T-helper 17 cell (primary cell): ENCODE results near the gene PATE1. TPM values are rescaled to one million over a fixed set of nuclear protein-coding genes. Genes with fewer than 3 reads are reported as not detected.
"Not testable (repeated sequence)": the region's sequence is repeated elsewhere in the genome, so short reads cannot be mapped to it uniquely, and the experiment has no call there.

Source experiments
- ATAC-seq: fragments of 150-1000 bp; cut with Tn5 transposase; 2 replicates; pipeline ENCODE4 v1.10.0; 2021; ENCODE audit warnings: mild to moderate bottlenecking, moderate library complexity
- DNase-seq, 3 donors: peaks; one replicate each; pipeline versions ENCODE4 v3.0.0 to v3.0.0-alpha.2; 2020 to 2021
- H3K9me3 ChIP-seq: one replicate; pipeline ENCODE4 v1.7.0; 2013; ENCODE audit warnings: low read length, mild to moderate bottlenecking; ENCODE audit not compliant: control insufficient read depth, poor library complexity, severe bottlenecking
- H3K27ac Mint-ChIP-seq: one replicate; pipeline ENCODE4 v1.8.0; 2022; ENCODE audit warnings: mild to moderate bottlenecking, moderate library complexity, mixed read lengths
- H3K27me3 Mint-ChIP-seq: one replicate; pipeline ENCODE4 v1.8.0; 2022; ENCODE audit warnings: mixed read lengths
- H3K36me3 Mint-ChIP-seq: one replicate; pipeline ENCODE4 v1.8.0; 2022; ENCODE audit warnings: low read depth, mixed read lengths
- H3K4me1 Mint-ChIP-seq: one replicate; pipeline ENCODE4 v1.8.0; 2022; ENCODE audit warnings: mild to moderate bottlenecking, mixed read lengths
- H3K4me3 Mint-ChIP-seq: one replicate; pipeline ENCODE4 v1.8.0; 2022; ENCODE audit warnings: mild to moderate bottlenecking, moderate library complexity, mixed read lengths
- total RNA-seq, 4 donors: library from RNA in 2 of 4; stranded (reverse) in 2 of 4; gene quantifications; one replicate each; pipeline ENCODE4 v1.2.3 and lab custom pipeline; 2022 to 2026

The PATE1 gene
- total RNA-seq (not detected), total RNA-seq (lab: John Stamatoyannopoulos, UW) (0 reads per million in 2 donors)

- H3K4me3 Mint-ChIP-seq: no peak within 1 kb of the TSS
- H3K9me3 ChIP-seq: no peaks in the 10 kb centered on the region
- H3K27me3 Mint-ChIP-seq: peaks cover 6% of the 10 kb centered on the region
- DNase-seq: no peak
- H3K4me1 Mint-ChIP-seq: no peaks in the 10 kb centered on the region
- no peak within 1 kb of the TSS for H3K27ac Mint-ChIP-seq
- no peaks in the 10 kb centered on the region for H3K36me3 Mint-ChIP-seq
- no peak for ATAC-seq
Observed at GRCh38 chr11:125745979-125746378, at the start of gene PATE1. TSS of gene PATE1 (plus strand) at chr11:125746279. CDS start at chr11:125746305, 26 bp downstream.

DNA sequence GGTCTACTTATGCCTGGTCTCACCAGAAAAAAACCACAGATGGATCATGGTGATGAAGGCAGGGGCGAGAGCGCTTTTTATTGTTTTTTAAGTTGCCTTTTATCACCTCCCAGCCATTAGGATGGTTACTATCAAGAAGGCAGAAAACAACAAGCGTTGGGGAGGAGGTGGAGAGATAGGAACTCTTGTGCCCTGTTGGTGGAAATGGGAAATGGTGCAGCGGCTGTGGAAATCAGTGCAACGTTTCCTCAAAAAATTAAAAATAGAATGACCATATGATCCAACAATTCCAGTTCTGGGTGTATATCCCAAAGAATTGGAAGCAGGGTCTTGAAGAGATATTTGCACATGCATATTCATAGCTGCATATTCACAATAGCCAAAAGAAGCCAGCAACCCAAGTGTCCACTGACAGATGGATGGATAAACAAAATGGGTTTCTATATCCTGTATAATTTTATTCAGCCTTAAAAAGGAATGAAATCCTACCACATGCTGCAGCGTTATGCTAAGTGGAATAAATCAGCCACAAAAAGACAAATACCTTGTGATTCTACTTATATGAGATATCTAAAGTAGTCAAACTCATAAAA is 45.0 kb upstream of the PATE1 start:
- Mint-ChIP-seq H3K27me3 (peaks cover 30% of the 10 kb centered on the region), H3K27ac (no peak overlapping the region), H3K4me3 (no peak overlapping the region), H3K4me1 (no peaks in the 10 kb centered on the region), H3K36me3 (peaks cover 6% of the 10 kb centered on the region)
- ATAC-seq (no peak), DNase-seq (no peak)
- no peaks in the 10 kb centered on the region for H3K9me3 ChIP-seq

DNA sequence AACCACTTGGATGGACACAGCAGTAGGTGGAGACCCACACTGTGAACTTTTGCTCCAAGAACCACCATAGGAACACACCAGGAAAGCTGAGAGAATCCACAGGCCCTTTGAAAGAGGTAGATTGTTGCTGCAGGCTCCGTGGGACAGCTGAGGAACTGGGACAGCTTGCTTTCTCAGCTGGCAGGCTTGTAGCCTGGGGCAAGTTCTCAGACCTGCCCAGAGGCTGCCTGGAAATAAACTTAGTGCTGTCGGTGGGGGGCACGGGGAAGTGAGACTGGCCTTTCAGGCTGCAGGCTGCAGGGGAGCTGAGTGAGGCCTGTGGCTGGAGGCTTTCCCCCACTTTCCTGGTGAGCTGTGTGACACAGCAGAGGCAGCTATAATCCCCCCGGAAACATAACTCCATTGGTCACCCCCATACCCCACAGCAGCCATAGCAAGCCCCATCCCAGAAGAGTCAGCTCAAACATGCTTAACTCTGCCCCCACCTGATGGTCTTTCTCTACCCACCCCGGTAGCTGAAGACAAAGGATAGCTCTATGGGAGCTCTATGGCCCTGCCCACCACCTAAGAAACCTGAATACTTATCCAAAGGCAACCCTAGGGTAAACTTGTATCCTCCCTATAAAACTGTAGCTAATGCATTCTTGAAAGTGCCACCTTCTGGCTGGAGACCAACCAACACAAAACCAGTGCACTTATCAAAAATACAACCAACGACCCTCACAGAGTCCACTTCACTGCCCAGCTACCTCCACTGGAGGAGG is 44.0 kb upstream of the PATE1 start:
- Mint-ChIP-seq H3K27me3 (peaks cover 30% of the 10 kb centered on the region), H3K27ac (no peak overlapping the region), H3K4me3 (no peak overlapping the region), H3K36me3 (peaks cover 6% of the 10 kb centered on the region), H3K4me1 (no peaks in the 10 kb centered on the region)
- DNase-seq: no peak
- ATAC-seq: no peak
- no peaks in the 10 kb centered on the region for H3K9me3 ChIP-seq

GRCh38 chr11:125704686-125705085 is 41.4 kb upstream of the PATE1 start:
- H3K4me3 Mint-ChIP-seq, H3K27ac Mint-ChIP-seq, H3K36me3 Mint-ChIP-seq, H3K4me1 Mint-ChIP-seq, ATAC-seq, H3K9me3 ChIP-seq, DNase-seq: not testable (repeated sequence)
- peaks cover 19% of the 10 kb centered on the region for H3K27me3 Mint-ChIP-seq

DNA sequence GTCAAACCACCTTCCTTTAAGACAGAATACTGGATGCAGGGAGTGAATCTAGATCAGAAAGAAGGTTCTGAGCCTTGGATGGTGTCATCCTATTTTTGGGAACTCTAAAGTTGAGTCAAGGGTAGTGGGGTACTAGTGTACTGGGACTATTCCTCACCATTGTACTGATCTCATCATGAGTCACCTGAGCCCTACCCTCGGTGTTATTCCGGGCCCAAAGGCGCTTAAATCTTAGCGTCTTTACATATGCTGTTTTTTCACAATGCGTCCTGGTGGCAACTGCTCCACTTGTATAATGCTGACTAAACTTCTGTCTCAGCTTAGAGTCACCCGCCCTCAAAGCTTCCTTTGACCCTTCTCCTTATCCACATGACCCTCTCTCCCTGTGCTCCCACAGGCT is 25.3 kb upstream of the PATE1 start:
- no peak for ATAC-seq
- Mint-ChIP-seq H3K36me3 (peaks cover 2% of the 10 kb centered on the region), H3K4me3 (no peak overlapping the region), H3K27me3 (peaks cover 46% of the 10 kb centered on the region), H3K27ac (no peak overlapping the region), H3K4me1 (no peaks in the 10 kb centered on the region)
- H3K9me3 ChIP-seq: no peaks in the 10 kb centered on the region
- no peak for DNase-seq

DNA sequence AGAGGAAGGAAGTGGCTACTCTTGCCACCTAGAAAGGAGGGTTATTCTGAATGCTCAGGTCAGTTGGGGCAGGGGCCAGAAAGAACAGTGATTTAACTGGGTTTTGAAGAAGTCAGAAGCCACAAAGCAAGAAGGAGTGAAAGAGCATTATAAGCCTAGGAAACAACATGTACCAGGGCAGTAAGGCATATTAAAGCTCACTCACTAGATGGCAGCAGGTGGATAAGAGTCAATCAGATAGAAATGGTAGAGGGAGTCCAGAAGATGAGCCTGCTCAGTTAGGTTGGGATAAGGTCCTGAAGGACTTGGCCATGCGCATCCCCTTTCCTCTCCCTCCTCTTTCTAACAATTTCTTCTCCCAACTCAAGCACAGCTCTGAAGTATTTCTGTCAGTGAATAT is 22.0 kb upstream of the PATE1 start:
- H3K4me1 Mint-ChIP-seq: no peaks in the 10 kb centered on the region
- no peak for DNase-seq
- no peaks in the 10 kb centered on the region for H3K9me3 ChIP-seq
- H3K27ac Mint-ChIP-seq: no peak overlapping the region
- peaks cover 3% of the 10 kb centered on the region for H3K36me3 Mint-ChIP-seq
- H3K27me3 Mint-ChIP-seq: peaks cover 54% of the 10 kb centered on the region
- no peak overlapping the region for H3K4me3 Mint-ChIP-seq
- peak; percentile 40 for ATAC-seq

- peaks cover 18% of the 10 kb centered on the region for H3K27me3 Mint-ChIP-seq
- peaks cover 3% of the 10 kb centered on the region for H3K36me3 Mint-ChIP-seq
- H3K27ac Mint-ChIP-seq: no peak overlapping the region
- DNase-seq: no peak
- H3K9me3 ChIP-seq: no peaks in the 10 kb centered on the region
- H3K4me1 Mint-ChIP-seq: no peaks in the 10 kb centered on the region
- no peak overlapping the region for H3K4me3 Mint-ChIP-seq
- no peak for ATAC-seq
Observed at GRCh38 chr11:125728969-125729368, 17.1 kb upstream of the PATE1 start.

GRCh38 chr11:125740617-125741016 is 5.5 kb upstream of the PATE1 start:
- H3K9me3 ChIP-seq: peaks cover 5% of the 10 kb centered on the region
- no peak for ATAC-seq
- H3K36me3 Mint-ChIP-seq: no peaks in the 10 kb centered on the region
- H3K4me3 Mint-ChIP-seq: no peak overlapping the region
- DNase-seq: no peak
- no peaks in the 10 kb centered on the region for H3K4me1 Mint-ChIP-seq
- no peaks in the 10 kb centered on the region for H3K27me3 Mint-ChIP-seq
- H3K27ac Mint-ChIP-seq: no peak overlapping the region

- no peak for ATAC-seq
- no peak for DNase-seq
- H3K9me3 ChIP-seq: no peaks in the 10 kb centered on the region
- Mint-ChIP-seq H3K4me3 (no peak overlapping the region), H3K27ac (no peak overlapping the region), H3K4me1 (no peaks in the 10 kb centered on the region), H3K27me3 (no peaks in the 10 kb centered on the region), H3K36me3 (no peaks in the 10 kb centered on the region)
Observed at GRCh38 chr11:125743681-125744080, 2.4 kb upstream of the PATE1 start.

DNA sequence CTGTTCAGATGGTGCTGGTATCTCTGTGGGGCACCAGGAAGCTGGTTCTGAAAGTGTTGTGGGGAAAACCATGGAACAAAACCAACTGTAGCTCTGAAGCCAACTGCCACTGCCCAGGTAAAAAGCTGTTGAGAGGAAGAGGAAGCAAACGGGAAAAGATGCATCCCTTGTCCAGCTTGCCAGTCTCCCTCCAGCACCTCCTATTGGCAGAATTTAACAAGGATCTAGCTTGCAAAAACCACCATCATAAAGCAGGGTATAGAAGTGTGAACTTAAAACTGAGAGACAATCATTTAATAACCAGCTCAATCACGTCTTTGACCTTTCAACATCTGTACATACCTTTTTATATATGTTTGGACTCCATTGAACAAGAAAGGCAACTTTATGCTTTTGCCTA is 4.5 kb downstream of the PATE1 start:
- no peak for ATAC-seq
- no peak overlapping the region for H3K4me3 Mint-ChIP-seq
- no peak for DNase-seq
- no peaks in the 10 kb centered on the region for H3K4me1 Mint-ChIP-seq
- H3K9me3 ChIP-seq: no peaks in the 10 kb centered on the region
- no peaks in the 10 kb centered on the region for H3K36me3 Mint-ChIP-seq
- H3K27me3 Mint-ChIP-seq: peaks cover 6% of the 10 kb centered on the region
- no peak overlapping the region for H3K27ac Mint-ChIP-seq

GRCh38 chr11:125756050-125756449 is 10.0 kb downstream of the PATE1 start:
- Mint-ChIP-seq H3K4me1 (no peaks in the 10 kb centered on the region), H3K4me3 (no peak overlapping the region), H3K27ac (no peak overlapping the region), H3K27me3 (no peaks in the 10 kb centered on the region), H3K36me3 (no peaks in the 10 kb centered on the region)
- H3K9me3 ChIP-seq: no peaks in the 10 kb centered on the region
- ATAC-seq: no peak
- no peak for DNase-seq

DNA sequence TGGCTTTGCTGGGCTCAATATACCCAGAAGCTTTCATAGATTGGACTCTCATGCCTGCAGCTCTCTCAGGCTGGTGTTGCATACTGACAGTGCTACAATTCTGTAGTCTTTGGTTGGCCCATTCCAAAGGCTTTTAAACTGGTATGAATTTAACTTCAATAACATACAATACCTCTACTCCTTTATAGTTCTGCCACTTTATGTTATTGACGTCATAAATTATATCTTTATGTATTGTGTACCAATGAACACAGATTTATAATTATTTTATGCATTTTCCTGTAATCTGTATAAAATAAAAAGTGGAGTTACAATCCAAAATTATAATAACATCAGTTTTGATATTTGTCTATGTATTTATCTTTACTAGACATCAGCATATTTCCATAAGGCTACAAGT is 16.4 kb downstream of the PATE1 start:
- H3K27ac Mint-ChIP-seq: no peak overlapping the region
- no peak overlapping the region for H3K4me3 Mint-ChIP-seq
- H3K27me3 Mint-ChIP-seq: no peaks in the 10 kb centered on the region
- H3K36me3 Mint-ChIP-seq: no peaks in the 10 kb centered on the region
- H3K4me1 Mint-ChIP-seq: peaks cover 24% of the 10 kb centered on the region
- ATAC-seq: no peak
- no peaks in the 10 kb centered on the region for H3K9me3 ChIP-seq
- DNase-seq: no peak

- H3K4me3 Mint-ChIP-seq: no peak overlapping the region
- no peaks in the 10 kb centered on the region for H3K27me3 Mint-ChIP-seq
- no peak for DNase-seq
- ATAC-seq: no peak
- no peak overlapping the region for H3K27ac Mint-ChIP-seq
- H3K9me3 ChIP-seq: no peaks in the 10 kb centered on the region
- H3K36me3 Mint-ChIP-seq: no peaks in the 10 kb centered on the region
- H3K4me1 Mint-ChIP-seq: peaks cover 29% of the 10 kb centered on the region
Observed at GRCh38 chr11:125763483-125763882, 17.4 kb downstream of the PATE1 start.

DNA sequence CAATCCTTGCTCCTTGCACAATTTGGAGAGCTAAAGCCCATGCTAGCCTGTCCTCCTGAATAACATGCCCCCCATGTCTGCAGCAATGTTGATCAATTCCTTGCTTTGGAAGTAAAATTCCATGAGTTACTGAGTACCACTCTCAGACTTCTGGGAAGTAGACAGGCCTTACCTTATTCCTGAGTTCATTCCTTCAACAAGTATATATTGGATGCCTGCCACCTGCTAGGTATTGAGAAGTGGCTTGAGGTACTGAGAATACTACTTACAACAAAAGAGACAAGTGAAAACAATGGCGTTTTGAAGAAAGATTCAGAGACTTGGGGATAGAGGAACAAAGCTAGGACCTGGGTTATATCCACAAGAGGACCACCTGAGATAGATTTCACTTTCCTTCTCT is 20.2 kb downstream of the PATE1 start:
- no peak for DNase-seq
- Mint-ChIP-seq H3K27me3 (peaks cover 6% of the 10 kb centered on the region), H3K36me3 (no peaks in the 10 kb centered on the region), H3K27ac (no peak overlapping the region), H3K4me3 (no peak overlapping the region), H3K4me1 (peaks cover 35% of the 10 kb centered on the region)
- no peak for ATAC-seq
- no peaks in the 10 kb centered on the region for H3K9me3 ChIP-seq
